Activated effector memory CD4-positive, alpha-beta T cell treated with anti-CD3 and anti-CD28 coated beads, Interleukin-2, amount 50 U/mL, for 16 hours (primary cell): ENCODE results near the gene CADM2.

Experiments used
- DNase-seq: peaks from one replicate; pipeline ENCODE4 v3.0.0-alpha.2; 2020

The CADM2 gene

GRCh38 chr3:85208650-85209049 is 249.9 kb downstream of the CADM2 start:
- no peak for DNase-seq

- DNase-seq = no peak
These were observed 251.8 kb downstream of the CADM2 start for GRCh38 chr3:85210540-85210939.

GRCh38 chr3:85228966-85229365 is 270.2 kb downstream of the CADM2 start:
- DNase-seq = no peak

GRCh38 chr3:85244091-85244490 is 285.3 kb downstream of the CADM2 start:
- DNase-seq = no peak

GRCh38 chr3:85244519-85244918 is 285.7 kb downstream of the CADM2 start:
- DNase-seq = no peak

GRCh38 chr3:85251766-85252165 is 293.0 kb downstream of the CADM2 start:
- no peak for DNase-seq

- no peak for DNase-seq
These were observed 293.9 kb downstream of the CADM2 start for GRCh38 chr3:85252686-85253085.

GRCh38 chr3:85254738-85255137 is 295.9 kb downstream of the CADM2 start:
- no peak for DNase-seq

- DNase-seq = no peak
These were observed 297.2 kb downstream of the CADM2 start for GRCh38 chr3:85255949-85256348.

- DNase-seq = no peak
These were observed 299.5 kb downstream of the CADM2 start for GRCh38 chr3:85258326-85258725.

- DNase-seq = no peak
These were observed 300.0 kb downstream of the CADM2 start for GRCh38 chr3:85258819-85259218.

- DNase-seq = no peak
These were observed 301.0 kb downstream of the CADM2 start for GRCh38 chr3:85259748-85260147.

GRCh38 chr3:85264381-85264780 is 305.6 kb downstream of the CADM2 start:
- DNase-seq = no peak

- DNase-seq = no peak
These were observed 311.7 kb downstream of the CADM2 start for GRCh38 chr3:85270488-85270887.

- DNase-seq = no peak
These were observed 313.1 kb downstream of the CADM2 start for GRCh38 chr3:85271911-85272310.

- DNase-seq = no peak
These were observed 329.5 kb downstream of the CADM2 start for GRCh38 chr3:85288257-85288656.

GRCh38 chr3:85297291-85297690 is 338.5 kb downstream of the CADM2 start:
- no peak for DNase-seq

- no peak for DNase-seq
These were observed 339.2 kb downstream of the CADM2 start for GRCh38 chr3:85298032-85298431.

- no peak for DNase-seq
These were observed 344.4 kb downstream of the CADM2 start for GRCh38 chr3:85303156-85303555.

GRCh38 chr3:85304360-85304964 is 345.7 kb downstream of the CADM2 start:
- DNase-seq = no peak

- no peak for DNase-seq
These were observed 353.5 kb downstream of the CADM2 start for GRCh38 chr3:85312331-85312730.

- no peak for DNase-seq
These were observed 354.6 kb downstream of the CADM2 start for GRCh38 chr3:85313380-85313779.

GRCh38 chr3:85316252-85316651 is 357.5 kb downstream of the CADM2 start:
- no peak for DNase-seq

- no peak for DNase-seq
These were observed 363.1 kb downstream of the CADM2 start for GRCh38 chr3:85321892-85322291.

- no peak for DNase-seq
These were observed 371.3 kb downstream of the CADM2 start for GRCh38 chr3:85330071-85330470.

- DNase-seq = no peak
These were observed 379.1 kb downstream of the CADM2 start for GRCh38 chr3:85337895-85338294.
